GF-D8 (cell line): Measurements from ENCODE around the gene RPL37.
A peak's percentile ranks its signal among the peaks of the same experiment; 100 is the strongest.
"Not testable (repeated sequence)": the region's sequence is repeated elsewhere in the genome, so short reads cannot be mapped to it uniquely, and the experiment has no call there.

Experiments used
- DNase-seq: peaks from one replicate; lab custom pipeline; 2025; lab: John Stamatoyannopoulos, UW

Gene RPL37

DNA sequence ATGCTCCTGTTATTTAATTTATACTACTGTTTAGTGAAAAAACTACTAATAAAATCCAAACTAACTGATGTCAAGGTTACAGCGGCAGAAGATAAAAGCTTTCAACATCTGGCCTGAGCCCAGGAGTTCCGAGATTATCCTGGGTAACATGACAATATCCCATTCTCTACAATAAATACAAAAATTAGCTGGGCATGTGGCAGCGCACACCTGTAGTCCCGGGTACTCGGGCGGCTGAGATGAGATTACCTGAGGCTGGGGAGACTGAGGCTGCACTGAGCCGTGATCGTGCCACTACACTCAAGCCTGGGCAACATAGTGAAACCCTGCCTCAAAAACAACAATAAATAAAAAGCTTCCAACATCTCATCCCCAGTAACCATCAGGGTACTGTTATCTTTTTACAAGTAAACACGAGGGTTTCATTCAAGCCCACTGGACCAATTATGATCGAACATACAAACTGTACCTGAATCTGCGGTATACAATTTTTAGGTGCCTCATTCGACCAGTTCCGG, 1.3 kb downstream of the RPL37 start:
- DNase-seq = no peak

GRCh38 chr5:40832345-40832744, 2.7 kb downstream of the RPL37 start:
- DNase-seq = no peak

DNA sequence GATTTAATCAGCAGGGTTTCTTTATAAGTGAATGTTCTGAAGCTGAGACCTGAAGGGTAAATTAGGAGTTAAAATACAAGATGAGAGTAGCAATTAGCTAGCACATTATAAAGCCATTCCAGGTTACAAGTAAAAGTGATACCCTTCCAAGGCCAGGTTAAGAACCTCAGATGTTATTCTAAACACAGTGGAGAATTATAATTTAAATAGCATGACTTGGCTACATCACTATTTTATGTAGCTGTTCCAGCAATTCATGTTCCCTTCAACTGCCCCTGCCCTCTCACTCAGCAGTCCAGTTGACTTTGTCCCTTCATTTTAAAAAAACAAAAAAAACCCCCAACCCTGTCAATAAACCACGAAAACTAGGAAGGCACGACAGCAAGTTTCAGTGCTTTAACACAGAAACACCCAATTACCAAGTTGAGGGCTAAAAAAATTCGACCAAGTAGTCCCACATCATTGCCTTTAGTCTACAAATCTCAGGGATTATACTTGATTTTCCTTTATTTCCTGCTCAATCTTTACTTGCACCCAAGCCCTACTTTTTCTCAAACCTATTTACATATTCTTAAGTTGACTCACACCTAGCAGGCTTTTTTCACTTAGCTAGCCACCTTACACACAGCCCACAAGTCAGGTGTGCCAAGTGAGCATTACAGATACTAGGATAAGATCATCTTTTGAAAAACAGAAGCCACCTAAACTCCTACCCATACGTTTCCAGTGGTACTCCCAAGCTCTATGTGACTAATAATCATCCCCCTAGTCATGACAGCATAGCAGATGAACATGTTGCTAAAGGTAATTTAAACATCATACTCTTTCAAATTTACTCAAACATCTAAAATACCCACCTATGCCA, 3.4 kb downstream of the RPL37 start:
- DNase-seq = no peak

DNA sequence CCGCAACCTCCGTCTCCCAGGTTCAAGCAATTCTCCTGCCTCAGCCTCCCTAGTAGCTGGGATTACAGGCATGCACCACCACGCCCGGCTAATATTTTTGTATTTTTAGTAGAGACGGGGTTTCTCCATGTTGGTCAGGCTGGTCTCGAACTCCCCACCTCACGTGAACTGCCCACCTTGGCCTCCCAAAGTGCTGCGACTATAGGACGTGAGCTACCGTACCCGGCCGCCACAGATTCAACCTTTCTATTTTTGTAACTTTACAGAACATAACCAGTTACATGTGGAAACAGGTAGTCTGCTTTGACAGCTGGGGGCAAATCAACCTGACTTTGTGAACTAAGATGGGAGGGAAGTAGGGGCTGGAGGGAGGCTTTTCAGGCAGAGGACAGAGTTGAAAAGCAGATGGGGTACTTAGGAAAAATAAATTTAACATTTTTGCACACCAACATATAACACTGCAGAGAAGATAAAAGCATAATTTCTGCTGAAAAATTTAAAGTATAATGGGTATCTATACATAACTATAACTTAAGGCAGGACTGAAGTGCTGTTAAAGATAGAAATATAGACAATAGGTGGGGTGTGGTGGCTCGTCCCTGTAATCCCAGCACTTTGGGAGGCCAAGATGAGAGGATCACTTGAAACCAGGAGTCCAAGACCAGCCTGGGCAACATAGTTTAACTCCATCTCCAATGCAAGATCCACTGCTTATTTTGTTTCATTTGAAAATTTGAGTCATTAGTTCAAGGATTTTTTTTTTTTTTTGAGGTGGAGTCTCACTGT, 5.1 kb downstream of the RPL37 start:
- no peak for DNase-seq

- DNase-seq = no peak
Measured at GRCh38 chr5:40828690-40829661, 6.0 kb downstream of the RPL37 start.

DNA sequence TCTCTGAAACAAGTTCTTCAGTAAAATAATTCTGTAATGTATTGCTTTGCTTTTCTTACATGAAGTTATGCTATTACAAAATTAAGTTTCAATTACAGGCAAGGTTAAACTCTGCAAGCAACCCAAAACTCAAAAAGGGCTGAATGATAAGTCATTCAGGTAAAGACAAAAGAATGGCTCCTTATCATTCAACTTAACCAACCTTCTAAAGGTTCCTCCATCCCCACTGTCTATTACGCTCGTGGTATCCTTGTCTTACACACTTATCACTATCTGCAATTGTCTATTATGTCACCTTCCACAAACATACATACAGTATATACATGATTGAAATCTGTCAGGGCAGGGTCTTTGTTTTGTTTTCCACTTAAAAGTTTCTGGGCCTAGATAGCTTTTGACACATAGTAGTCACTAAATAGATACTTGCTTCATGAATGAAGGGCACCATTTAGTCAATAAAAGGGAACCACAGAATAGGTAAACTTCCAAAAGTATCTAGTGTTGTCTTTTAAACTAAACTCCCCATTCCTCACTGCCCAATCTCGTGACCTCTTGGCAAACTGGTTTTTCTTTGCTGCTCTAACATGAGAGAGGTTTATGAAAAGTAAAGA, 6.9 kb downstream of the RPL37 start:
- no peak for DNase-seq

DNA sequence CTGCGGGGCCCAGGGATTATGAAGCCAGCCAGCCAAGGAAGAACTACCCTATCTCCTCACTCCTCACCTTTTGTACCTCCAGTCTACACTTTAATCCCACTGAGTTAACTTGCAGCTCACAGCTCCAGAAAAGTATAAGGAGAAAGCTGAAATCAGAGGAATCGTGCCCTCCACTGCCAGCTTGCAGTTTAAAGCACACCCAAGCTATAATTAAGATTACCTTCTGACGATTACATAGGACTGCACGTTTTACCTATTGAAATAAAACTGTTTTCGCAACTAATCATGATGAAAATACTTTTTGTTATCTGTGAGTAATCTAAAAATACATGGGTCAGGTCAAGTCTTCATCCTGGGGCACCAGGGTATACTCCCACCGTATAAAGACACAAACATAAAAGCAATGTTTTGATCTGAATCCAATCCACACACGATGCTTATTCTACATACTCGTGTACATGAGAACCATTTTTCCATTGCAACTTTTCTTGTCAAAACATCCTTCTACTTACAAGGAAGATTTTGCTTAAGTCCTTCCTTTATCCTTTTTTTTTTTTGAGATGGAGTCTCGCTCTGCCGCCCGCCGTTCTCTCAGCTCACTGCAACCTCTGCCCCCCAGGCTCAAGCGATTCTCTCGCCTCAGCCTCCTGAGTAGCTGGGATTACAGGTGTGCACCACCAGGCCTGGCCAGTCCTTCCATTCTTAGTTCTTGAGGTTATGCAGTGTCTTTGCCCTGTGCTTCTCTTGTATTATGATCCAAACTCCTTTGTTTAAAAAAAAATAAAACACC, 7.6 kb downstream of the RPL37 start:
- DNase-seq = no peak

DNA sequence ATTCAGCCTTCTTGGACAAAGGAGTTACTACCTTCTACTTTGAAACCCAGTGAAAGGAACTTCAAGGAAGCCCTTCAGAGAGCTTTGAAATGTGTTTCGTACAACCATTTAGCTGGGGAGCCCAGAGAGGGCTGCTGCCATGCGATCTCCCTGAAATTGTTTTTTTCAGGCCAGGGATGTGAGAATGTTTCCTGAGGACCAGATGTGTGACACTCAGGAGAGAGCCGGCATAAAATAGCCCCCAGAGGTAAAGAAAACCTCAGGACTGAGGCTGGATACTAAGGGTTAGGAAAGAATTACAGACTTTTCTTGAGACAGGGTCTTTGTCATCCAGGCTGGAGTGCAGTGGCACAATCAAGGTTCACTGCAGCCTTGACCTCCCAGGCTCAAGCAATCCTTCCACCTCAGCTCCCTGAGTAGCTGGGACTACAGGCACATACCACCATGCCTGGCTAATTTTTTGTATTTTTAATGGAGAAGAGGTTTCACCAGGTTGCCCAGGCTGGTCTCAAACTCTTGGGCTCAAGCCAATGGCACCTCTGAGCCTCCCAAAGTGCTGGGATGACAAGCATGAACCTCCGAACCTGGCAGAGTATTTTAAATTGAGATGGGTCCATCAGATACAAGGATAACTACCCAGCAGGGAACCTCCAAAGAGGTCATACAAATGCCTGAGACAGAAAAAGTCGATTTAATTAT, 8.4 kb downstream of the RPL37 start:
- no peak for DNase-seq

DNA sequence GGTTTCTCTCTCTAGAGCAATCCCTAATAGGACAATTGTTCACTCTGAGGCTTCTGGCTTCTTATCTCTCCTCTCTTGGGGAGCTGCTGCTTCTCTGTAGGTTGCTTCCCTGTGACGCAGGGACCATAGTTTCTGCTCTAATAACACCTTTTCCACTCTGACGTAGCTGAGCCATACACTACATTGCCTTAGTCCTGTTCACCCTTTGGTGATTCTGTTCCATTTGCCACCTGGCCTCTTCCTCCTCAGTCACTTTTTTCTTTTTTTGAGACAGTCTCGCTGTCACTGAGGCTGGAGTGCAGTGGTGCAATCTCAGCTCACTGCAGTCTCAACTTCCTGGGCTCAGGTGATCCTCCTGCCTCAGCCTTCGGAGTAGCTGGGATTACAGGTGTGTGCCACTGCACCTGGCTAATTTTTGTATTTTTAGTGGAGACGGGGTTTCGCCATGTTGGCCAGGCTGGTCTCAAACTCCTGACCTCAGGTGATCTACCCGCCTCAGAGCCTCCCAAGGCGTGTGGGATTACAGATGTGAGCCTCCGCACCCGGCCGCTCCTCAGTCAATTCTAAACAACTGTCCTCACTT, 9.5 kb downstream of the RPL37 start:
- not testable (repeated sequence) for DNase-seq

GRCh38 chr5:40823459-40823858, 11.6 kb downstream of the RPL37 start:
- no peak for DNase-seq

GRCh38 chr5:40813698-40814281, 21.2 kb downstream of the RPL37 start:
- no peak for DNase-seq

- DNase-seq = no peak
Measured at GRCh38 chr5:40812125-40812524, 22.9 kb downstream of the RPL37 start.

DNA sequence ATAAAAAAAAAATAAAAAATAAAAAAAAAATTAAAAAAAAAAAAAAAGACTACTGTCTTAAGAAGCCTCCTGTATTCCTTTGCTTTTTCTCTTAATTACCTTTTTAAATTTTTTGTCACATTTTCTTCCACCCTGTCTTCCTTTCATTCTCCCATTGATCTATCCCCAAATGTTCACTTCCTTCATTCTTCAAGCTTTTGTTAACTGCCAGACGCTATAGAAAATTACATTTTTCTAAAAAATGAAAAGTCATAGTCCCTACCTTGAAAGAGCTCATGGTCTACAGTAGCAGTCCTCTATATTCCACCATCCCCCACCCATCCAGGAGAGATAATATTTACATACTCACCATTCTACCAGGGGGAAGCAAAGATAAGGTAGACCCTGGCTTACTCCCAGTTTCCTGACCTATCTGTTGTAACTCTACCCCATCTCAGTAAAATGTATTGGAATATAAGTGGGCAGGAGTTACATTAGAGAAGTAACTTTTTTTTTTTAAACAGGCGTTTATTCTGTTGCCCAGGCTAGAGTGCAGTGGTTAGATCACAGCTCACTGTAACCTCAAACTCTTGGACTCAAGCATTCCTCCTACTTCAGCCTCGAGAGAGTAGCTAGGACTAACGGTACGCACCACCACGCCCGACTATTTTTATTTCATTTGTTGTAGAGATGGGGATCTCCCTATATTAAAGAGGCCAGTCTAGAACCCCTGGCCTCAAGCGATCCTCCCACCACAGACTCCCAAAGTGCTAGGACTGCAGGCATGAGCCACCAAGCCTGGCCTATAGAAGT, 33.1 kb downstream of the RPL37 start:
- no peak for DNase-seq

GRCh38 chr5:40799258-40799657, 35.8 kb downstream of the RPL37 start:
- DNase-seq = no peak

- DNase-seq = no peak
Measured at GRCh38 chr5:40798801-40799210, 36.2 kb downstream of the RPL37 start.

GRCh38 chr5:40798012-40798800, 36.8 kb downstream of the RPL37 start, which contains the start of gene PRKAA1:
Gene PRKAA1 (minus strand): TSS chr5:40798374. CDS start chr5:40798189, 185 bp downstream.
- DNase-seq = peak; percentile 72

DNA sequence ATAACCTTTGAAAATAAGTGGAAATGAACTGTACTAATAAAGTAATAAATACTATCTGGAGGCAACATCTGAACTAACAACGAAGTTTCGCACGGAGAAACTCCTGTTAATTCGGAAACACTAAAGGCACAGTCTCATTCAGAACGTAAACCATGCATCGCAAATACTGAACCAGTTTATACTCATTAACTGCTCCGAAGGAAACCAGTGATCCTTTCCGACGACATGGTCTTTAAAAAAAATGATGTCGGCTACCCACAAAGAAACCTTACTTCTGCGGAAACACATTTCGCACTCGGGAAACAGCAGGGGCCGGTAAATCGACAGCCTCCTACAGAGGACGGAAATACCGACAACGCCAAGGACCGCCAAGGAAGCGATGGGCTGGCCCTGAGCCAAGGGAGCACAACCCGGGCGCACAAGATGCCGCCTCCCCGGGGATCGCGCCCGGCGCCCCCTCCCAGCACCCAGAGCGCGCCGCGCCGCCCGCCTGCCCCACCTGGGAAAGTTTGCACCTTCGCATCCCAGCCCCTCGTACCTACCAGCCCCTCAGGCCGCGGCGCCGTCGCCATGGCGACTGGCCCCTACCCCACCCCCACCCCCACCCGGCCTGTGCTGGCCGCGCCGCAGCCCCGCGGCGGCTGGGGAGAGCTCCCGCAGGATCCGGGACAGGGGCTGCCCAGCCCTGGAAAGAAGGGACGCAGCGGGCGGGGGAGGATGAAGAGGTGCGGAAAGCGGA, 37.6 kb downstream of the RPL37 start:
- peak; percentile 87 for DNase-seq
